Measurements from ENCODE around the gene BRINP3.

Gene BRINP3

DNA sequence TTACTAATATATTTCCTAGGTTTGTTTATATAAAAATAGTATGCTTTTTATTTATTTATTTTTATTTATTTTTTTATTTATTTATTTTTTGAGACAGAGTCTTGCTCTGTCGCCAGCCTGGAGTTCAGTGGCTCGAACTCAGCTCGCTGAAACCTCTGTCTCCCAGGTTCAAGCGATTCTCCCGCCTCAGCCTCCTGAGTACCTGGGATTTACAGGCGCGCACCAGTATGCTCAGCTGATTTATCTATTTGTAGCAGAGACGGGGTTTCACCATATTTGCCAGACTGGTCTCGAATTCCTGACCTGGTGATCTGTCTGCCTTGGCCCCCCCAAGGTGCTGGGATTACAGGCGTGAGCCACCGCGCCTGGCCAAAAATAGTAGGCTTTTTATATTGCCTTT lies 33.2 kb downstream of the BRINP3 start:
- DNase-seq, result no peak

DNA sequence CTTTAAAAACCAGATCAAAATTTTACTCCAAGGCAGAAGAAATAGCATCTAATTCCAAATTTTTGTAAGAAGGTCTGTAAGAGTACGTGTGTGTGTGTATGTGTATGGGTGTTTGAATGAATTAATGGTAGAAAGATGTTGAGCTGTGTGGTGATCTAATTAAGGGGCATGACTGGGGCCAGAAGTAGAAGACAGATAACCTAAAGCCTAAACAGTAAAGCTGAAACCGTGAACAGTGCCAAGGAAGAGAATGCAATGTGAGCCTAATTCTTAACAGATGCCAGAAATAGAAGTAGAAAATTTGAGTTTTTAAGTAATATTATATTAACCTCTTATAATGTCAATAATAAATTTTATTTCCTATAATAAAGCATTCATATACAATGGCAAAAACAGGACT lies 38.2 kb downstream of the BRINP3 start:
- no peak for DNase-seq

DNA sequence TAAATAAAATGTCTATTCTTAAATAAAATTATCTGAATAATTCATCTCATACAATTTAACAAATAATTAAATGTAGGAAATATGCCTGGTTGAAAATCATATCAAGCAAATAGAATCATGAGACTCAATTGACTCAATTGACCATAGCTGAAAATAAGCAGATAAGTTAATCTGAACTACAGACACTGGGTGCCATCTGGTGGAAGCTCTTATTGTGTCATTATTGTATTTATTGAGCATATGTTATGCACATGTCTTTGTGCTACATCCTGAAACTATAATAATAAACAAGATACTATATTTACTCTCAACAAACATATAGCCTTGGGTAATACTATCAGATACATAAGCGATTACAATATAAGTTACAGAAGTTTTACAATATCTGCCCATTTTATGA lies 41.0 kb downstream of the BRINP3 start:
- DNase-seq, result peak; percentile 17

DNA sequence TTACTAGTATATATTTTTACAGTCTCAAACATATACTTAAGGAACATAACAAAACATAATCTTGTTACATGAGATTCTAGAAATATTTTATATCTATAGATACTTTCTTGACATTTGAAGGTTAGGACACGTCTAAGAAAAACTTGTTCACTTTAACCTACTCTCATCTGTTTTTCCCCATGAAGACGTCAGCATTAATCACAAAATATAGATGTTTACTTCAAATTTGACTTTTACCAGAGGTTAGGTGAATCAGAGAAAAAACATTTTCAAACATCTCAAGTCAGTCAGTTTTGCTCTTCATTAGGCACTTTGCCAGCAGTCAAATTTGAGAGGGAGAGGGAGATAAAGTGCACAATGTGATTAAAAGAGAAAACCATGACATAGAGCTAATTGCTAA lies 47.7 kb downstream of the BRINP3 start:
- no peak for DNase-seq

DNA sequence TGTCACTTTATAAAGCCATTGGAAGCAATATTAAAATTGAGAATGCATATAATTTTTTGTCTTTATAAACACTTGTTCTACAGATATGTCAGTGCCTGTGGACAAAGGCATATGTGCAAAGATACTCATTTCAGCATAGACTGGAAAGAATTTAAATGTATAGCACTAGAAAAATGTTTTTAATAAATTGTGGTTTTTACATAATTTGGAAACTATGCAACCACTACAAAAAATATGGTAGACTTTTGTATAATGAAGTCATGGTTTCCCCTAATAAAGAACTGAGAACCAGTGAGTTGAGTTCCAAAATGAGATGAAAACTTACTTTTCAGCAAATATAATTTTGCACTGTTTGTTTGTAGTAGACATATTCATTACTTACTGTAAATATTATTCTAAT lies 48.5 kb downstream of the BRINP3 start:
- DNase-seq, result no peak

DNA sequence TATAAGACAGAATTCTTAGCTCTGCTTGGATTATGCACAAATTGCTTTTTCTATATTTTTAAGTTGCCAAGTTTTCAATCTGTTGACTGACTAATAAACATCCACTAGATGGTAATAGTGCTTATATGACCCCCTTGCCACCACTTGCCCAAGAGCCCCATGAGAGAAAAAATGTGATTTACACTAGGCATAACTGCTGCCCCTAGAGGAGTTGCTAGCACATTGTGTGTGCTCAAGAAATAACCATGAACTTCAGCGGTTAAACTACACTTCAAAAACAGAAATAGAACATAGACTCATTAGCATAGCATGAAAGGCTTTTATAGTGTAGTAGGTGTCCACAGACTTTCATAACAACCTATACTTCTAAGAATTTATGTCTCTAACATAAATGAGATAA lies 61.4 kb downstream of the BRINP3 start:
- DNase-seq, result no peak

DNA sequence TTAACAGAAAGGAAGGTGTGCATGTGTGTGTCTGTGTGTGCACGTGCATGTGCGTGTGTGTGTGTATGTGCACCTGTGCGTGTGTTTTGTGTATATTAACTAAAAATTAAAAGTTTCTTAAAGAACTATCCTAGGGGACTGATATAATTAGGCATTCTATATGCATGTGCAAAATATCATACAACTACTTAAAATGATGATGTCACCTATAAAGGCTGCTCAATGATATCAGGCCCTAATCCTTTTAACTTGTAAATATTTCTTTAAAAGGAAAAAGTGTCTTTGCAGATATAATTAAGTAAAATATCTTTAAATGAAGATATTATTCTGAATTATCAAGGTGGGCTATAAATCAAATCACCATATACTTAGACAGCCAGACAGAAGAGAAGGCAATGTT lies 64.5 kb downstream of the BRINP3 start:
- no peak for DNase-seq

DNA sequence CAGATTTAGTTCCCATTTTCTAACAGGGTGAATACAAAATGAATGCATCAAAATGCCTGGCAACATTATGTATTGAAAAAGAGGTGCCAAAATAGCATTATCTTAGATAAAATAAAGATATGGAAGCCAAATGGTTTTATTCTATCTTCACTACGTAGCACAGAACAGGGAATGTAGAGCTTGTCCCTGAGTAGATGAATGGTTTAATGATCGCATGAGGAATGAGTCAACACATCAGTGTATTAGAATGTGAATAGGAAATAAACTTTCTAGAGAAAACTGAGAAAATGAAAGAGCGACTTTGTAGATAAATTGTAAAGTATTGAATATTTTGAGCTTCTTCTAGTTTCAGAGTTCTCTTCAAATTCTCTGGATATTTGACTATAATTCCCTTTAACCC lies 74.3 kb downstream of the BRINP3 start:
- no peak for DNase-seq

DNA sequence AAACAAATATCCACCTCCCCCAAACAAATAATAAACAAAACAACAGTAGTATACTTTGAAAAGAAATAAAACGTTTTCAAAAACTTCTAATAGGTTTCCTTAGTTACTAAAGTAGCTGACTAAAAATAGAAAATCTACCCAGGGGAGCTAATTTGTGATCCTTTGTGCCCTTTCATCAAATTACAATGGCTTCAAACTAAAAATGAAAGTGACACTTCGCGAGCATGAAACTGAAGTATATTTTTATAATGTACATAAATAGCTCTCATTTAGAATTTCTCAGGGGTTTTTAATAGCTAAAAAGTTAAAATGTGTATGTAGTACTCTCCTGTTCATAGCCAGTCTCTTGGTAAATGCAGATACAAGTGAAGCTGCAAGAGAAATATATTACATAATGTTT lies 78.4 kb downstream of the BRINP3 start:
- no peak for DNase-seq

DNA sequence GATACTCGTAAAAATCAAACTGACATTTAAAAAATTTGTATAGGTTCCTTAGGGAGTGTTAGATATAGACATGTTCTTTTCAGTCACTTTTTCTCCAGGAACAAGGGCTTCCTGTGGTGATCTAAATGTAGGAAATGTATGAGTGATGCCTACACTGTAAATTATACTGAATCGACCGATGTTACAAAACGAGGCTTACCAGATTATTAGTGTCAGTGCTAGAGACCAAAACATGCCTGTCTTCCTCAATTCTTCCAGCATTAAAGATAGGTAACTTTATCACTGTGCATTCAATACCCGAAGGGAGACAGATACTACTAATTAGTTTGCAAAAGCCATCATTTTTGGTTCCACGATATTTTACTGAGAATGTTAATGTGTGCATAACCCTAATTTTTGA lies 86.1 kb downstream of the BRINP3 start:
- no peak for DNase-seq

DNA sequence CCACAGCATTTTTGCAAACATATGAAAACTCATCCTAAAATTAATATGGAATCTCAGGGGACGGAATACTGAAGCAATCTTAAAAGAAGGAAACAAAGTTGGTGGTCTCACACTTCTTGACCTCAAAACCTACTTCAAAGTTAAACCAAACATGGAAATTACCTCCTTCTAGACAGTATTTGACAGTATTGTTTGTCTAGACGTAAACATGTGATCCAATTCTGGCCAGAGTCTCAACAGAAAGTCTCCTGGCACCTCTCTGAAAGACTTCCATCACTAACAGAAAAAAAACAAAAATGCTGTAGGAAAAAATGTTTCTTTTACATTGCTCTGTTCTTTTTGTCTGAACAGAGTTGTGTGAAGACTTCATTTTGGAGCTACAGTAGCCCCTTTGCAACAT lies 99.7 kb downstream of the BRINP3 start:
- DNase-seq, result no peak

DNA sequence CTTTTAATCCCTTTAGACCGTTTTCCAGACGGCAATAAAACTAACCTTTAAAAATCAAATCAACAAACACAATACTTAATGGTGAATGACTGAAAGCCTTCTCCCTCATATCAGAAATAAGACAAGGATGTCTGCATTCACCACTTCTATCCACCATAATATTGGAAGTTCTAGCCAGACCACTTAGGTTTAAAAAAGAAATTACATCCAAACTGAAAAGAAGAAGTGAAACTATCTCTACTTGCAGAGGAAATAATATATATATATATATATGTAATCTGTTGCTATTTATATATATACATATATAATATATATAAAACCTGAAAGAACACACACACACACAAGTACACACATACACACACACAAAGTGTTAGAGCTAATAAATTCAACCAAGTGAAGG lies 100.4 kb downstream of the BRINP3 start:
- no peak for DNase-seq

DNA sequence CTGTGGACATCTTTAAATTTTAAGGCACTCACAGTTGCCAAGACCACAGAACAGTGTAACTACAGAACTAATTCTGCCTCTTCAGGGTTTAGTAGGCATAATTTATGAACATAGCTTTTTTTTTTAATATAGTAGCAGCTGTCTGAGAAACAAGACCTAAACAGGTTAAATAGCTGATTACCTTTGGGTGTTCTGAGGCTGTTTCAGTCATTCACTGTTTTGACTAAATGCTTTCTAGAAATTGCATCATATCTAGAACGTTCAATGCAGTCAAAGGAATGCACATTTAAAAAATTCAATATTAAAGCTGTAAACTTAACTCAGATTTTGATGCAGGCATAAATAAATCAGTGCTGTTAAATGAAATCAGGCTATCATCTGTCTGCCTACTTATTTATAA lies 101.6 kb downstream of the BRINP3 start:
- DNase-seq, result no peak

DNA sequence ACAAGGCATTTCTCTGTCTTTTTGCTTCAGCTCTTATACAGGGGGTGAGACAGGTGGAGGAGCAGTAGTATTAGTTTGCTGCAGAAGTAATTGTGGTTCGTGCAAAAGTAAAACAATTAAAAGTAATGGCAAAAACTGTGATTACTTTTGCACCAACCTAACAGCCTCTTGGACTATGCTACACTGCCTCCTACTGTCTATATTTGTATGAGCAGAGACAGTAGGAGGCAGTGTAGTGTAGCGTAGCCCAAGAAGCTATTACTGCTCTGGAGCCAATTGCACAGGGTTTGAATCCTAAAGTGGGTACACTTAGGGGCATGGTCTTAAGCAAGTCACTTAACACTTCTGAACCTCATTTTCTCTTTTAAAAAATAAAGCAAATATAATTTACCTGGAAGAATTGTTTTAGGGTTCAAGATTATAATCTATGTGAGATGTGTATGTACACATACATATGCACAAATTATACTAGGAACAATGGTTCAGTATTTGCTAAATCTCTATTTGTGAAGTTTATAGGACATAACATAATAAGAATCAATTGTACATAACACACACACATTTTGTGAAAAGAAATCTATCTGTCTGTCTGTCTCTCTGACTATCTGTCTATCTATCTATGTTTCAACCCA lies 103.8 kb downstream of the BRINP3 start:
- DNase-seq, result peak; percentile 8

DNA sequence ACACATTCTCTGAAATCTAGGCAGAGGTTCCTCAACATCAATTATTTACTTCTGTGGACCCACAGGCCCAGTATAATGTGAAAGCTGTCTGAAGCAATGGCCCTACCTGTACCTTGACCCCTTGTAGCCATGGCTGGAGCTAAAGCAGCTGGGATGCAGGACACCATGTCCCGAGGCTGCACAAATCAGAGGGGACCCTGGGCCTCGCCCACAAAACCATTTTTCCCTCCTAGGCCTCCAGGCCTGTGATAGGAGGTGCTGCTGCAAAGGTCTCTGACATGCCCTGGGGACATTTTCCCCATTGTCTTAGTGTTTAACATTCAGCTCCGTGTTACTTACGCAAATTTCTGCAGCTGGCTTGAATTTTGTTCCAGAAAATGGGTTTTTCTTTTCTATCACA lies 110.5 kb downstream of the BRINP3 start:
- DNase-seq, result no peak

DNA sequence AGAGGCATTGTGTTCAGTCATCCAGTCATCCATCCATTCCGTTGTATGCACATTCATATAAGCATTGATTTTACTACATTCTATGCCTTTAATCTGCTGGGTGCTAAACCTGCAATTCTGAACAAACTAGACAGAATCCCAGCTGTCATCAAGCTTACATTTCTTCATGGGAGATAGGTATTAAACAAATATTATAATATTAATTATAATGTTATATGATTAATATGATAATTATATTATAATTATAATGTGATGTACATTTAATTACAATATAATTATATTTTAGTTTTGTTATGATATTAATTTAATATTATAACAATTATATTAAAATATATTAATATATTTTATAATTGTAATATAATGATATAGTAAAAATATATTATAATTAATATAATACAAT lies 112.4 kb downstream of the BRINP3 start:
- DNase-seq, result no peak

DNA sequence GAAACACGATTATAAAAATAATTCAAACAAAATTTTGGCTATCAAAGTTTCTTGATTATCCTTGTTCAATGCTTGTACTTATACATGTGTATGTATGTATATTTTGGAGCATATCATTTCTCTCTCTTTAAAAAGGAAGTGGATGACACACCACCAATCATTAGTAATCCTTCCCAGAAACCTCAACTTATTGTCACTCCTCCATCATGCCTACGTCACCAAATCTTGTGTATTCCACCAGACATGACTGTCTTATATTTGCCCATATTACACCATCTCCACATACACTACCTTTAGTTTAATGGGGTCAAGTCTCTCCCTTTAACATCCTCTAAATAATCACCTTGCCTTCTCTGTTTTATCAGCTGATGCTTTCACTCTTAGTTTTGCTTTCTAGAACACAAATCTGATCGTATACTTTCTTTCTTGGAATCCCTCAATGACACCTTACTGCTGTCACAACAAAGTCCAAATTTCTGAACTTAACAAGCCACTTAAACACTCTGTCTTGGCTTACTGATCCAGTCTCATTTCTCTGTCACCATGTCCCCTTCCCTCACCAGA lies 124.0 kb downstream of the BRINP3 start:
- DNase-seq, result no peak

DNA sequence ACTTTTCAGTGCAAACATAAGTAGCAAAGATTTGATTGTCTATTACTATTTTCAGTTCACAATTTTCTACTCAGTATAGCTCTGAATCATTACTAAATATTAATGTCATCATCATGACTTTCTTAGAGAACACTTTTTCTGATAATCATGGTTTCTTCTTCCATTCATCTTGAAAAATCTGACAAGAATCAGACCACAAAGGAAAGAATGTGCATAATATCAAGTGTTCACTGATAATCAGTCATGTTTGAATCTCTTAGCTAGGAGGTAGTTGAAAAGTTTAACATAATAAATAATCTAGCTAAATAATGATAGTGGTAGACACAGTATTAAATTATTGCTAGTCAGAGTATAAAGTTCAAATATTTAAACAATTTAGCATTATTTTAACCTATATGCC lies 133.2 kb downstream of the BRINP3 start:
- no peak for DNase-seq

DNA sequence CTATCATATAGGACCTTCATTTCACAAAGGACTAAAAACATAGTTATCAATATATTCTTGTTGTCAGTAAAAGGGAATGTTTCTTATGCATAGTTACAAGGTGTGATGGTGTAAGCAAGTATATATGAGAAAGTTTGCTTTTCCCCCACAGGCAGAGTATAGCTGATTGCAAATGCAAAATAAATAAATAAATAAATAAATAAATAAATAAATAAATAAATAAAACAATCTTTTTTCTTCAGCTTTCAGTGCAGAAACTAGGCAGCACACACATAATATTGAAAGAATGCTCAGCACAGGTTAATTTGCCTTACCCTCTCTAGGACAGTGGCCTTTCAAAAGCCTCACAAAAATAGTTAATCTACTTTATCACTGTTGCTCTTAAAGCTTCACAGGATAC lies 138.8 kb downstream of the BRINP3 start:
- DNase-seq, result no peak

DNA sequence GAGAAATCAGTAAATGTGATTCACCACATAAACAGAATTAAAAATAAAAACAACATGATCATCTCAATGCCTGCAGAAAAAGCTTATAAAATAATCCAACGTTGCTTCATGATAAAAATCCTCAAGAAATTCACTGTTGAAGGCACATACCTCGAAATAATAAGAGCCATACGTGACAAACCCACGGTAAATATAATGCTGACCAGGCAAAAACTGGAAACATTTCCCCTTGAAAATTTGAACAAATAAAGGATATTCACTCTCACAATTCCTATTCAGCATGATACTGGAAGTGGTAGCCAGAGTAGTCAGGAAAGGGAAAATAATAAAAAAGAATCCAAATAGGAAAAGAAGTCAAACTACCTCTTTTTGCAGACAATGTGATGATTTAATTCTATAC lies 148.8 kb downstream of the BRINP3 start:
- no peak for DNase-seq

DNA sequence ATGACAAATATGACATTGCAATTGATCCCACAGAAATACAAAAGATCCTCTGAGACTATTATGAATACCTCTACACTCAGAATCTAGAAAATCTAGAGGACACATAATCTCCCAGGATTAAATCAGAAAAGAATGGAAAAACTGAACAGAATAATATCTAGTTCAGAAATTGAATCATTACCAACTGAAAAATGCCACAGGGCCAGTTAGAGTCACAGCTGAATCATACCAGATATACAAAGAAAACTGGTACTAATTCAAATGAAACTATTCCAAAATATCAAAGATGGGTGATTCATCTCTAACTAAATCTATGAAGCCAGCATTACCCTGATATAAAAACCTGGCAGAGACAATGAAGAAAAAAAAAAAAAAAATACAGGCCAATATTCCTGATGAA lies 149.3 kb downstream of the BRINP3 start:
- DNase-seq, result no peak

DNA sequence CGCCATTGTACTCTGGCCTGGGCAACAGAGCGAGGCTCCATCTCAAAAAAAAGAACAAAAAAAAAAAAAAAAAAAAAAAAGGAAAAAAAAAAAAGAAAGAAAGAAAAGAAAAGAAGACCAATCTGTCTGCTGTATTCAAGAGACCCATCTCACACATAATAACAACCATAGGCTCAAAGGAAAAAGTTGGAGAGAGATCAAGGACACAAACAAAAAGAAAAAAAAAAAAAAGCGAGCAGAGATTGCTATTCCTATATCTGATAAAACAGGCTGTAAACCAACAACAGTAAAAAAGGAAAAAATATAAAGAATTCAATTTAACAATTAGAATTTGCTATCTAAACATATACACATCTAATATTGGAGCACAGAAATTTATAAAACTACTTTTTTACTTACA lies 150.4 kb downstream of the BRINP3 start:
- no peak for DNase-seq

DNA sequence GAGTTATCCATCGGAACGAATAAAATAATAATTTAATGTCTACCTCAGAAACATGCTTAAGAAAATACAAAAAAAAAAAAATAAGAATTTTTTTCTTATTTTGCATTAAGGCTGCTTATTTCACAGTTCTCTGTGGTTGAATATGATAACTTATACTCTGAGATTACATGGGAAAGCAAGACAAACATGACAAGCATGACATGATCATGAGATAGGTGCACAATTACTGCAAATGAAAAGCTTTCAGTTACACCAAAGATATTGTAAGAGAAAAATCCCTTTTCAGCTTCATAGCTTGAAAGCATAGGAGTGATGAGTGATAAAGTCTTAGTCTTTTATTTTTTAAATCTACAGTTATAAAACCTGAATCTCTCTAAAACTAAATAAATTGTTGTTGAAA lies 154.1 kb downstream of the BRINP3 start:
- no peak for DNase-seq

DNA sequence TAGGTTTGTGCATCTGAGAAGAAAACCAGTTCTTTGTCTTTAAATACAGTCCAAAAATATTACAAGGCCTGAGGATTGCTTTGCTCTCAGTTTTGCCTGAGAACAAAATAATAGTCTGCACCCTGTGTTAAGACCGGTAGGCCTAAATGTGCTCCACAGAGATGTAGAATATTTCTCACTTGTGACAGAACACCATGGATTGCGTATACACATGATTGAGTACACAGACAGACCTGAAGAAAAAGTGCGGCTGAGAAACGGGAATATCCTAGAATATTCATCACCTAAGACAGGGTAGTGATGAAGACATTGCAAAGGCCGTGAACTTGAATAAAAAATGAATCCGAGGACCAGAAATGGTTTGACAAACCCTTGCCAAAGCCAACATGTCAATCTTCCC lies 155.4 kb downstream of the BRINP3 start:
- DNase-seq, result no peak

DNA sequence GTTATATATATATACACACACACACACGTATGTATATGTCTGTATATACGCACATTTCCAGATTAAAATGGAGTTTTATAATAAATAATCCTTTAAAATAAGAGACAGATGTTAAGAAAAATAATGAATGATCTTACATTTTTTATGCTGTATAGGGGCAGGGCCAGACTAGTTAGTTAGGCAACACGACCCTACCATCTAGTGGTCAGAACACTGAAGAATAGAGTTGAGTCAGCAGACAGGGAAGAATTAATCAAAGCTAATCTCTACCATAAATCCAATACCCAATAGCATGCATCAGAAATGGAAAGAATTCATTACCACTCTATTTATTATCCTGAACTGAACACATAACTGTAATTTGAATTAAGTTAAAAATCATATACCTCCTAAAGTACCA lies 156.7 kb downstream of the BRINP3 start:
- peak; percentile 4 for DNase-seq

DNA sequence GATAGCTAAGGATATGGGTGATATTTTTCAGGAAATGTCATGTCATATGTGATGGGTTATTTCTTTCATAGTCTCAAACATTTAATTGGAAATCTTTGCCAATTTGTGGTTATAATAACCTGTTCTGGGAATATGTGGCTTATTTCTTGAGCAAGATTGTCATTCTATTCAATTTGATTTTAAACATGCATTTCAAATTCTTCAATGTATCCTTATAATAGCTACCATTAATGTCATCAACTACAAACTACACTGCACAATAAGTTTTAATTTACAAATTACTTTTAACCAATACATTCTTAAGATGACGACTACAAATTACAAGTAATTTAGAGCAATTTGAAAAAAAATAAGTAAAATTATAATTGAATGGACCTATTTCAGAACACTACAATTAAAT lies 164.9 kb downstream of the BRINP3 start:
- no peak for DNase-seq
